ENCODE results near the gene CD209.
"Not testable (repeated sequence)": the region's sequence is repeated elsewhere in the genome, so short reads cannot be mapped to it uniquely, and the experiment has no call there.

The CD209 gene

GRCh38 chr19:7746903-7747884 lies at the start of gene CD209:
CD209 (minus strand) TSS chr19:7747534; CDS start chr19:7747511, 23 bp downstream.
- DNase-seq (ENCODE audit: low spot score) = no peak

GRCh38 chr19:7795555-7796161 lies 48.3 kb upstream of the CD209 start:
- no peak for DNase-seq (ENCODE audit: low spot score)

- no peak for DNase-seq (ENCODE audit: low spot score)
Measured at GRCh38 chr19:7793493-7793892, 46.2 kb upstream of the CD209 start.

GRCh38 chr19:7792701-7793100 lies 45.4 kb upstream of the CD209 start:
- not testable (repeated sequence) for DNase-seq (ENCODE audit: low spot score)

- no peak for DNase-seq (ENCODE audit: low spot score)
Measured at GRCh38 chr19:7792281-7792680, 44.9 kb upstream of the CD209 start.

- DNase-seq (ENCODE audit: low spot score) = no peak
Measured at GRCh38 chr19:7790416-7790815, 43.1 kb upstream of the CD209 start.

- DNase-seq (ENCODE audit: low spot score) = peak; percentile 60
Measured at GRCh38 chr19:7789447-7789846, 42.1 kb upstream of the CD209 start.

GRCh38 chr19:7788933-7789323 lies 41.6 kb upstream of the CD209 start:
- no peak for DNase-seq (ENCODE audit: low spot score)

- no peak for DNase-seq (ENCODE audit: low spot score)
Measured at GRCh38 chr19:7788178-7788932, 41.0 kb upstream of the CD209 start.

GRCh38 chr19:7787602-7788177 lies 40.4 kb upstream of the CD209 start:
- no peak for DNase-seq (ENCODE audit: low spot score)

GRCh38 chr19:7787141-7787540 lies 39.8 kb upstream of the CD209 start:
- DNase-seq (ENCODE audit: low spot score) = no peak

GRCh38 chr19:7784856-7785255 lies 37.5 kb upstream of the CD209 start:
- no peak for DNase-seq (ENCODE audit: low spot score)

- DNase-seq (ENCODE audit: low spot score) = no peak
Measured at GRCh38 chr19:7783991-7784423, 36.7 kb upstream of the CD209 start.

- DNase-seq (ENCODE audit: low spot score) = no peak
Measured at GRCh38 chr19:7781157-7781556, 33.8 kb upstream of the CD209 start.

GRCh38 chr19:7779631-7780486 lies 32.5 kb upstream of the CD209 start:
- no peak for DNase-seq (ENCODE audit: low spot score)

GRCh38 chr19:7778081-7778480 lies 30.7 kb upstream of the CD209 start:
- DNase-seq (ENCODE audit: low spot score) = no peak

GRCh38 chr19:7775761-7776160 lies 28.4 kb upstream of the CD209 start:
- DNase-seq (ENCODE audit: low spot score) = no peak

GRCh38 chr19:7773841-7774240 lies 26.5 kb upstream of the CD209 start:
- DNase-seq (ENCODE audit: low spot score) = no peak

GRCh38 chr19:7772752-7773291 lies 25.5 kb upstream of the CD209 start:
- DNase-seq (ENCODE audit: low spot score) = no peak

- no peak for DNase-seq (ENCODE audit: low spot score)
Measured at GRCh38 chr19:7771072-7771471, 23.7 kb upstream of the CD209 start.

- no peak for DNase-seq (ENCODE audit: low spot score)
Measured at GRCh38 chr19:7769171-7769570, 21.8 kb upstream of the CD209 start.

All from ecto neural progenitor cell (in vitro differentiated cells).